Neutrophil (primary cell): ENCODE data around the gene PCK1.

Experiments used
- H3K27ac ChIP-seq: fragments of 200-600 bp; sonication (generic); 2 replicates; pipeline ENCODE4 v1.5.1; 2016; ENCODE audit warnings: mild to moderate bottlenecking, moderate library complexity
- H3K27me3 ChIP-seq: fragments of 200-600 bp; sonication (generic); 2 replicates; pipeline ENCODE4 v1.6.0; 2016; ENCODE audit warnings: mild to moderate bottlenecking
- H3K36me3 ChIP-seq: fragments of 200-600 bp; sonication (generic); 2 replicates; pipeline ENCODE4 v1.5.1; 2017
- H3K4me1 ChIP-seq, 2 experiments: fragments of 200-600 bp in 1 of 2; sonication (generic) in 1 of 2; 1 replicate in 1 of 2; 2 replicates in 1 of 2; pipeline versions ENCODE4 v1.5.1 to v1.6.1; 2013 to 2016; ENCODE audit warnings: low read depth in 1 of 2, low read length in 1 of 2, mild to moderate bottlenecking in 1 of 2, moderate library complexity in 1 of 2; ENCODE audit not compliant: control insufficient read depth in 1 of 2, insufficient read depth in 1 of 2
- H3K4me3 ChIP-seq, 2 experiments: fragments of 200-600 bp in 1 of 2; sonication (generic) in 1 of 2; 1 replicate in 1 of 2; 2 replicates in 1 of 2; pipeline ENCODE4 v1.5.1; 2013 to 2016; ENCODE audit warnings: low read depth in 1 of 2, low read length in 1 of 2, mild to moderate bottlenecking in 1 of 2, moderate library complexity in 1 of 2
- H3K9me3 ChIP-seq: fragments of 200-600 bp; sonication (generic); 2 replicates; pipeline ENCODE4 v1.5.1; 2016
- TF ChIP-seq, protein P1 (sequence below): fragments of 200-600 bp; sonication (generic); IDR thresholded peaks from 2 replicates; pipeline ENCODE4 v1.5.1; 2016; ENCODE audit warnings: antibody characterized with exemption

PCK1 gene

DNA sequence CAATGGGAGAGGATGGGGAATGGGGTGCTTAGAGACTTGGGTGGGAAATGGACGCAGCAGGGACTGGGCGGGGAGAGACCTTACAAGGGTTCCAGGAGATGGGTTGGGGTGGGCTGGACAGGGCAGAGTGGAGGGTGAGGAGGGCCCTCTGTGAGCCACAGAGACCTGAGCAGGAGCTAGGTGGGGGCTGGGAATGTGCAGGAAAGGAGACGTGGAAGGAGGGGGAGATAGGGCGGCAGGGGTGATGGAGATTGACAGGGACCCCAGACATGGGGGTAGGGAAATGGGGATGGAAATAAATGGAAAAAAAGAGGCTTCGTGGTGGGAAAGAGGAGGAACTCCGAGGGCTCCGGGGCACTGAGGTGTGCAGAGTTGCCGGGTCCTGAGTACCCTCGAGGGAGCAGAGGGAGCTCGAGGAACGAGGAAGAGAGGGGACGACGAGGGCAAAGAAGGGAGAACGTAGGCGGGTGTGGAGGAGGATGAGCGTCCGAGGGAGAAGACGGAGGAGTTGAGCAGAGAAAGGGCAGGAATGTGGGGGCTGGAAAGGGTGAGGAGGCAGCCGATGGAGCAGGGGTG, 33.9 kb upstream of the PCK1 start:
- no peaks in the 10 kb centered on the region for H3K4me1 ChIP-seq
- TF ChIP-seq, protein P1, sequence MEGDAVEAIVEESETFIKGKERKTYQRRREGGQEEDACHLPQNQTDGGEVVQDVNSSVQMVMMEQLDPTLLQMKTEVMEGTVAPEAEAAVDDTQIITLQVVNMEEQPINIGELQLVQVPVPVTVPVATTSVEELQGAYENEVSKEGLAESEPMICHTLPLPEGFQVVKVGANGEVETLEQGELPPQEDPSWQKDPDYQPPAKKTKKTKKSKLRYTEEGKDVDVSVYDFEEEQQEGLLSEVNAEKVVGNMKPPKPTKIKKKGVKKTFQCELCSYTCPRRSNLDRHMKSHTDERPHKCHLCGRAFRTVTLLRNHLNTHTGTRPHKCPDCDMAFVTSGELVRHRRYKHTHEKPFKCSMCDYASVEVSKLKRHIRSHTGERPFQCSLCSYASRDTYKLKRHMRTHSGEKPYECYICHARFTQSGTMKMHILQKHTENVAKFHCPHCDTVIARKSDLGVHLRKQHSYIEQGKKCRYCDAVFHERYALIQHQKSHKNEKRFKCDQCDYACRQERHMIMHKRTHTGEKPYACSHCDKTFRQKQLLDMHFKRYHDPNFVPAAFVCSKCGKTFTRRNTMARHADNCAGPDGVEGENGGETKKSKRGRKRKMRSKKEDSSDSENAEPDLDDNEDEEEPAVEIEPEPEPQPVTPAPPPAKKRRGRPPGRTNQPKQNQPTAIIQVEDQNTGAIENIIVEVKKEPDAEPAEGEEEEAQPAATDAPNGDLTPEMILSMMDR: no peak
- H3K4me3 ChIP-seq: no peak overlapping the region
- H3K27ac ChIP-seq: no peak overlapping the region
- H3K36me3 ChIP-seq: no peaks in the 10 kb centered on the region
- H3K9me3 ChIP-seq: no peaks in the 10 kb centered on the region
- H3K27me3 ChIP-seq: peaks cover 23% of the 10 kb centered on the region

DNA sequence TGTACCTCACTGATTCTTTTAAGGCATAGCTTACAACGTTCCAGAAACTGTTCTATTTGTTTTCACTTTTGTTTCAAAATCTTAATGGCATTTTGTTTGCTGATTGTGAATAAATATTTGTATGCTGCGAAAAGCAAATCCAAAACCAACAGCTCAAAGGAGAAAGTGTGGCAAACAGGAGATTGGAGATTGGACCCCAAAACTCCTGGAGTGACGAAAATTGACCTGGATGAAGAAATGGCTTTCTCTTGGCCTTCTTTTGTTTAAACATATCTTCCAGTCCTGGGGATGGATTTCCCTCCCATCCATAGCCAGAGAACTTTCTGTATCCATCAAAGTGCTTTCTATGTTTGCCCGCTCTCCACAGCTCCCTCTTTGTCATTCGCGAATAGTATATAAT, 33.2 kb upstream of the PCK1 start:
- H3K9me3 ChIP-seq: no peaks in the 10 kb centered on the region
- no peak overlapping the region for H3K4me3 ChIP-seq
- no peaks in the 10 kb centered on the region for H3K36me3 ChIP-seq
- H3K27ac ChIP-seq: no peak overlapping the region
- H3K27me3 ChIP-seq: peaks cover 25% of the 10 kb centered on the region
- TF ChIP-seq, protein P1: no peak
- H3K4me1 ChIP-seq: no peaks in the 10 kb centered on the region

DNA sequence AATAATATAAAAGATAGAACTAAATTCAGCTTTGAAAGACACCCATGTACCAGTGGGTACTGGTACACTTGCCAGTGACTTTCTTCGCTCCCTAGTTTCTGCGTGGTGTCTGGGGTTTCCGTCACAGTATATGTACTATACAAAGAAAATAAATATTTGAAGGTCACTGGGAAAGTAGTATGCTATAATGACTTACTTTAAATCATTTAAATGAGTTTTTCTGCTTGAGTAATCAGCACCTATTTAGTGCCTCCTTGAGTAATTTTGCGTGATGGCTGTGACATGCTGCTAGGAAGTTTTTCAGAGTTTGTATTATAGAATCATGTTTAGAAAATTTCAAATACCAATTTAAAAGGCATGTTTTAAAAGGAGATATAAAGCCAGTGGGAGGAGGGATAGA, 32.8 kb upstream of the PCK1 start:
- Histone ChIP-seq H3K4me1 (no peaks in the 10 kb centered on the region), H3K27ac (no peak overlapping the region), H3K36me3 (no peaks in the 10 kb centered on the region), H3K4me3 (no peak overlapping the region), H3K27me3 (peaks cover 23% of the 10 kb centered on the region), H3K9me3 (no peaks in the 10 kb centered on the region)
- TF ChIP-seq, protein P1: no peak

DNA sequence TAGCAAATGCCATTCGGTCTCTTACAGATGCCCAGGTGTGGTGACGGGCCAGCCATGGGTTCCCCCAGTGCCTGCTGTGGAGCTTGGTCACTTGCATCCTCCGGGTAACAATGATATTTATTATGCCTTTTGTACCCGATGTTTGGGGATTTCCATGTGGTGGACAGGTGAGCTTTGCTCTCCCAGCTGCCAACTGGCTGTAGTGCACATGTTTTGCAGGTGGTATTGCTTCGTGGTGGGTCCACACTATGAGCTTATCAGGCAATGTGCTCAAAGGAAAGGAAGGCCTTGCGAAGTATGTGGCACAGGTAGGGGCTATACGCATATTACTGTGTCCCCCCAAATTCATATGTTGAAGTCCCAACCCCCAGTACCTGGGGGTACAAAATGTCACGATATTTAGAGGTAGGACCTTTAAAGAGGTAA, 31.7 kb upstream of the PCK1 start:
- Histone ChIP-seq H3K4me1 (no peaks in the 10 kb centered on the region), H3K4me3 (no peak overlapping the region), H3K27ac (no peak overlapping the region), H3K36me3 (no peaks in the 10 kb centered on the region), H3K9me3 (no peaks in the 10 kb centered on the region), H3K27me3 (peaks cover 20% of the 10 kb centered on the region)
- TF ChIP-seq, protein P1: no peak

DNA sequence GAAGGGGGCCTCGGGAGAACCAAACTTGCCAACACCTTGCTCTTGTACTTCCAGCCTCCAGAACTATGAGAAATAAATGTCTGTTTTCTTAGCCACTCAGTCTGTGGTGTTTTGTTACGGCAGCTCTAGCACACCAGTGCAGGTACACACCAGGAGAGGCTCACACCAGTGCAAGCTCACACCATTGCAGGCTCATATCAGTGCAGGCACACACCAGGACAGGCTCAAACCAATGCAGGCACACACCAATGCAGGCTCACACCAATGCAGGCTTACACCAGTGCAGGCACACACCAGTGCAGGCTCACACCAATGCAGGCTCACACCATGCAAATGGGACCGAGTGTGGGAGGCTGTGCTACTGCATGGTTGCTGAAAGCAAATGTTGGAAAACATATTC, 31.1 kb upstream of the PCK1 start:
- no peaks in the 10 kb centered on the region for H3K9me3 ChIP-seq
- TF ChIP-seq, protein P1: no peak
- peaks cover 20% of the 10 kb centered on the region for H3K27me3 ChIP-seq

More for the DNA sequence above, 31.1 kb upstream of the PCK1 start:
- Histone ChIP-seq H3K4me3 (no peak overlapping the region), H3K36me3 (no peaks in the 10 kb centered on the region), H3K27ac (no peak overlapping the region), H3K4me1 (no peaks in the 10 kb centered on the region)
